Nephron progenitor cell (in vitro differentiated cells): ENCODE measurements around the gene LDHAL6A.

Source experiments
- DNase-seq: peaks from one replicate; pipeline ENCODE4 v3.0.0; 2021
- H3K27ac Mint-ChIP-seq: 2 replicates; pipeline ENCODE4 v1.8.0; 2021; ENCODE audit warnings: mild to moderate bottlenecking, moderate library complexity, mixed read lengths
- H3K27me3 Mint-ChIP-seq: 2 replicates; pipeline ENCODE4 v1.8.0; 2021; ENCODE audit warnings: mild to moderate bottlenecking, low read depth, mixed read lengths; ENCODE audit not compliant: poor library complexity
- H3K36me3 Mint-ChIP-seq: 2 replicates; pipeline ENCODE4 v1.8.0; 2021; ENCODE audit warnings: low read depth, mixed read lengths
- H3K4me1 Mint-ChIP-seq: 2 replicates; pipeline ENCODE4 v1.8.0; 2021; ENCODE audit warnings: mixed read lengths
- H3K4me3 Mint-ChIP-seq: 2 replicates; pipeline ENCODE4 v1.8.0; 2021; ENCODE audit warnings: mild to moderate bottlenecking, moderate library complexity, mixed read lengths
- H3K9me3 Mint-ChIP-seq: 2 replicates; pipeline ENCODE4 v1.8.0; 2021; ENCODE audit warnings: mild to moderate bottlenecking, moderate library complexity, mixed read lengths
- TF ChIP-seq, protein P1 (sequence below): fragments of 200-600 bp; sonication (generic); IDR thresholded peaks from 2 replicates; pipeline ENCODE4 v1.5.0; 2021; ENCODE audit warnings: antibody characterized with exemption

LDHAL6A gene

DNA sequence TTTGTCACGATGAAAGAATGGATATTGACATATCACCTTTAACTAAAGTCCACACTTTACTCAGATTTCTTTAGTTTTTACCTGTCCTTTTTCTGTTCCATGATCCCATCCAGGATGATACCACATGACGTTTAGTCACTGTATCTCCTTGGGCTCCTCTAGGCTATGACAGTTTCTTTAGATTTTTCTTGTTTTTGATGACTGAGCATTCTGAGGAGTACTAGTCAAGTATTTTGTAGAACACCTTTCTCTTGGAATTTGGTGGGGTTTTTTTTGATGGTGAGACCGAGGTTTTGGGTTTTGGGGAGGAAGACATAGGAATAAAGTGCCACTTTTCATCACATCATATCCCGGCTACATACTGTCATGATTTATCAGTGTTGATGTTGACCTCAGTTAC lies 4.0 kb downstream of the LDHAL6A start:
- Mint-ChIP-seq H3K27ac (no peak overlapping the region), H3K4me3 (no peak overlapping the region), H3K4me1 (no peaks in the 10 kb centered on the region), H3K9me3 (no peaks in the 10 kb centered on the region), H3K27me3 (peaks cover 28% of the 10 kb centered on the region), H3K36me3 (no peaks in the 10 kb centered on the region)
- TF ChIP-seq, protein P1, sequence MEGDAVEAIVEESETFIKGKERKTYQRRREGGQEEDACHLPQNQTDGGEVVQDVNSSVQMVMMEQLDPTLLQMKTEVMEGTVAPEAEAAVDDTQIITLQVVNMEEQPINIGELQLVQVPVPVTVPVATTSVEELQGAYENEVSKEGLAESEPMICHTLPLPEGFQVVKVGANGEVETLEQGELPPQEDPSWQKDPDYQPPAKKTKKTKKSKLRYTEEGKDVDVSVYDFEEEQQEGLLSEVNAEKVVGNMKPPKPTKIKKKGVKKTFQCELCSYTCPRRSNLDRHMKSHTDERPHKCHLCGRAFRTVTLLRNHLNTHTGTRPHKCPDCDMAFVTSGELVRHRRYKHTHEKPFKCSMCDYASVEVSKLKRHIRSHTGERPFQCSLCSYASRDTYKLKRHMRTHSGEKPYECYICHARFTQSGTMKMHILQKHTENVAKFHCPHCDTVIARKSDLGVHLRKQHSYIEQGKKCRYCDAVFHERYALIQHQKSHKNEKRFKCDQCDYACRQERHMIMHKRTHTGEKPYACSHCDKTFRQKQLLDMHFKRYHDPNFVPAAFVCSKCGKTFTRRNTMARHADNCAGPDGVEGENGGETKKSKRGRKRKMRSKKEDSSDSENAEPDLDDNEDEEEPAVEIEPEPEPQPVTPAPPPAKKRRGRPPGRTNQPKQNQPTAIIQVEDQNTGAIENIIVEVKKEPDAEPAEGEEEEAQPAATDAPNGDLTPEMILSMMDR: no peak
- no peak for DNase-seq

DNA sequence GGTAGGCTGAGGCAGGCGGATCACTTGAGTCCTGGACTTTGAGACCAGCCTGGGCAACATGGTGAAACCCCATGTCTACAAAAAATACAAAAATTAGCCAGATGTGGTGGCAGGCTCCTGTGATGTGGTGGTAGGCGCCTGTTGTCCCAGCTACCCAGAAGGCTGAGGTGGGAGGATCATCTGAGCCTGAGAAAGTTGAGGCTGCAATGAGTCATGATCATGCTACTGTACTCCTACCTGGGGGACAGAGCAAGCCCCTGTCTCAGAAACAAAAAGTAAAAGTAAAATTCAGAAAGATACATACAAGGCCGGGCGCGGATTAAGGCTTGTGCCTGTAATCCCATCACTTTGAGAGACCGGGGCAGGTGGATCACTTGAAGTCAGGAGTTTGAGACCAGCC lies 6.3 kb downstream of the LDHAL6A start:
- Mint-ChIP-seq H3K27me3 (peaks cover 12% of the 10 kb centered on the region), H3K27ac (no peak overlapping the region), H3K9me3 (no peaks in the 10 kb centered on the region), H3K4me3 (no peak overlapping the region), H3K36me3 (no peaks in the 10 kb centered on the region), H3K4me1 (no peaks in the 10 kb centered on the region)
- TF ChIP-seq, protein P1: no peak
- DNase-seq: no peak

DNA sequence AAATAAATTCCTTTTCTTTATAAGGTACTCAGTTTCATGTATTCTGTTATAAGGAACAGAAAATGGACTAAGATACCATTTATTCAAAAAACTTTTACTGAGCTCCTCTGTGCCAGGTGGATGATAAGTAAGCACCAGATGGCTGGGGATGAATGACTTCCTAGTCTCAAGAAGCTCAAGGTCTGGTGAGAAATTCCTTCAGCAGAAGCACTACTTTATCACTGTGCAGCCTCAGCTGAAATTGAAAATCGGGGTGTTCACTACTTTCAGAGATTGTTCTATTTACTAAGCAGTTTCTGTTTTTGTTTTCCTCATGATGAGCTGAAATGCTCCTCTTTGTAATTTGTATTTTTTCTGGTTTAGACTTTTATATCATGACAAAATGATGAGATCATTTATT lies 7.8 kb downstream of the LDHAL6A start:
- Mint-ChIP-seq H3K36me3 (no peaks in the 10 kb centered on the region), H3K9me3 (no peaks in the 10 kb centered on the region), H3K4me3 (no peak overlapping the region), H3K4me1 (no peaks in the 10 kb centered on the region), H3K27ac (no peak overlapping the region), H3K27me3 (peaks cover 12% of the 10 kb centered on the region)
- DNase-seq: no peak
- TF ChIP-seq, protein P1: no peak

DNA sequence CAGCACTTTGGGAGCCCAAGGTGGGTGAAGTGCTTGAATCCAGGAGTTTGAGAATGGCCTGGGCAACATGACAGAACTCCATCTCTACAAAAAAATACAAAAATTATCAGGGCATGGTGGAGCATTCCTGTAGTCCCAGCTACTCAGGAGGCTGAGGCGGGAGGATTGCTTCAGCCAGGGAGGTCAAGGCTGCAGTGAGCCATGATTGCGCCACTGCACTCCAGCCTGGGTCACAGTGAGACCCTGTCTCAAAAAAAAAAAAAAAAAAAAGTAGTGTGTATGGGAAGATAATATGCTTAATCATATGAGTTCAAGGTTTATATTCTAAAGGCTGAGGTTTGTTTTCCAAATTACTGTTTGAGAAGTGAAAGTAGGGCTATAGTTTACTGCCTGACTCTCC lies 10.7 kb downstream of the LDHAL6A start:
- no peak for DNase-seq
- Mint-ChIP-seq H3K4me1 (no peaks in the 10 kb centered on the region), H3K36me3 (no peaks in the 10 kb centered on the region), H3K9me3 (no peaks in the 10 kb centered on the region), H3K27me3 (peaks cover 3% of the 10 kb centered on the region), H3K4me3 (no peak overlapping the region), H3K27ac (no peak overlapping the region)
- TF ChIP-seq, protein P1: no peak

DNA sequence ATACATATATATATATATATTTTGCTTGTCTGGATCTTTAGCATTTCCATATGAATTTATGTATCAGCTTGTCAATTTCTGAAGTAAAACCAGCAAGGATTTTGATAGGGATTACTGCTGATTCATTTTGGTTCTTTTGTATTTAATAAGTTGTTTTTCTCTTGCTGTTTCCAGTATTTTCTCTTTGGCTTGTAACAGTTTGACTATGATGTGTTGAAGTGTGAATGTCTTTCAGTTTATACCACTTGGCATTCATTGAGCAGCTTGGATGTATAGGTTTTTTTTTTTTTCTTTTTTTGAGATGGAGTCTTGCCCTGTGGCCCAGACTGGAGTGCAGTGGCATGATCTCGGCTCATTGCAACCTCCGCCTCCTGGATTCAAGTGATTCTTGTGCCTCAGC lies 12.4 kb downstream of the LDHAL6A start:
- TF ChIP-seq, protein P1: no peak
- DNase-seq: no peak
- Mint-ChIP-seq H3K4me3 (no peak overlapping the region), H3K27ac (no peak overlapping the region), H3K4me1 (no peaks in the 10 kb centered on the region), H3K9me3 (no peaks in the 10 kb centered on the region), H3K27me3 (peaks cover 3% of the 10 kb centered on the region), H3K36me3 (no peaks in the 10 kb centered on the region)

DNA sequence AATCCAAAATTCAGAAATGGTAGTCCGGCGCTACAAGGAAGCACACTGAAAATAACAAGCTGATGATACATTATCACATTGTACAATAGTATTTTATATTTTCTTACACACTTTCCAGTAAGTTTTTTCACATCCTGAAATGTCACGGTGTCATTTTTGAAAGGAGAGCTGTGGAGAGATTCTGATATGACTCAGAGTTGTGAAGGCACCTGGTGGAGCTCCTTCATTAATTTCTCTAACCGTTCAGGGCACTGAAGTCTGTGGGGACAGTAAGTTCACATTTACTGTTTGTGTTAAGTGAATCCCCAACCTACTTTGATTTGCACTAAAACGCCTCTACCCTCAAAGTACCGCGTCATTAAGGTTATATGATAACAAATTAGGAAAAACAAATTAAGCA lies 13.3 kb downstream of the LDHAL6A start:
- no peak for DNase-seq
- H3K9me3 Mint-ChIP-seq: no peaks in the 10 kb centered on the region
- H3K27me3 Mint-ChIP-seq: peaks cover 3% of the 10 kb centered on the region
- H3K36me3 Mint-ChIP-seq: peaks cover 5% of the 10 kb centered on the region
- no peak overlapping the region for H3K4me3 Mint-ChIP-seq
- no peak overlapping the region for H3K27ac Mint-ChIP-seq
- no peaks in the 10 kb centered on the region for H3K4me1 Mint-ChIP-seq
- TF ChIP-seq, protein P1: no peak
